ENCODE data around the gene CCM2. TPM values are rescaled to one million over a fixed set of nuclear protein-coding genes. Genes with fewer than 3 reads are reported as not detected.

CCM2 gene
- total and polyA plus RNA-seq, 2 experiments from 2014 or later: 24.9 to 40.1 TPM

DNA sequence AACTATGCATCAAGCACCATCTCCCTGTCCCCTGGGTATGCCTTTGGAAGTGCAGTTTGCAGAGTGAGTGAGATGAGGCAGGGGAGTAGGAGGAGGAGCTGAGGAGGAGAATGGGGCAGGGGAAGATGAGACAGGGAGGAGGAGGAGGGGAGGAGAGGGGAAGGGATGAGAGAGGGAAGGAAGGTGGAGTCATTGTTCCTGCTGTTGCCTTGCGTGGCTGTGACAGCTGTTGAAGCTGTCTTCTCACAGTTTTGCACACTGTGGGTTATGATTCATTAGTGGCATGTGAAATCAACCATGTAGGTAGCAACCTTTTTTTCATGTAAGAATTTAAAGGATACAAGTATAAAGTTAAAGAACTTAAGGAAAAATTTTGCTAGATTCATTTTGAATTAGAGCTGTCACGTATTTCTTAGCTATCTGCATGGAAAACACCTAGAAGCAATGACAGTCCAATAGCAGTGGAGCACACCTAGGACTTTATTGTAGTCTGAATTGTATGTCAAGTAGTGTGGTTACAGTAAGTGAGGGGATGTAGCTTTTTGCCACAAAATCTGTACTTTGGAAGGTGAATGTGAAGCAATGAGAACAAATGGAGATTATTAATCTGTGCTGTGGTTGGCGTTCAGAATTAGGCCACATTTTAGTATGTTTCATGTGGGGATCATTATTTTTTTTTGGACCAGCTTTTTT, 21.7 kb downstream of the CCM2 start:
- no peak for DNase-seq (ENCODE audit: low spot score)
- peaks cover 2% of the 10 kb centered on the region for H3K27me3 Mint-ChIP-seq (ENCODE audit: insufficient read depth, low read depth, poor library complexity)
- peaks cover 15% of the 10 kb centered on the region for H3K36me3 Mint-ChIP-seq (ENCODE audit: low read depth)
- H2AFZ ChIP-seq: no peak overlapping the region
- no peaks in the 10 kb centered on the region for H3K27me3 ChIP-seq (ENCODE audit: insufficient read depth)
- peaks cover 18% of the 10 kb centered on the region; the same call in 1 of the 2 replicates for H4K20me1 ChIP-seq (replicated peaks; ENCODE audit: insufficient read depth)
- H3K4me1 Mint-ChIP-seq: peaks cover 3% of the 10 kb centered on the region; the same call in 2 of the 3 replicates
- H3K36me3 ChIP-seq (ENCODE audit: insufficient read depth): no peaks in the 10 kb centered on the region
- peaks cover 41% of the 10 kb centered on the region for H3K79me2 ChIP-seq (replicated peaks; ENCODE audit: insufficient read depth)
- H3K27ac ChIP-seq (ENCODE audit: low read depth): no peak overlapping the region
- H3F3A ChIP-seq (replicated peaks; ENCODE audit: low read depth): no peaks in the 10 kb centered on the region
- H3K4me3 ChIP-seq: no peak overlapping the region
- H3K4me3 Mint-ChIP-seq: no peak overlapping the region
- no peak overlapping the region for H3K27ac Mint-ChIP-seq
- no peaks in the 10 kb centered on the region for H3K9me2 ChIP-seq (ENCODE audit: insufficient read depth)
- H3K9me3 Mint-ChIP-seq: peaks cover 15% of the 10 kb centered on the region; the same call in 2 of the 3 replicates
- peak; percentile 64 for ATAC-seq
- H3K4me2 ChIP-seq: no peak overlapping the region
- no peak for TF ChIP-seq EZH2 (IDR thresholded peaks at IDR 0.05; ENCODE audit: low read depth, unreplicated experiment)
- TF ChIP-seq EZH2phosphoT487 (IDR thresholded peaks at IDR 0.05; ENCODE audit: unreplicated experiment): no peak
- TF ChIP-seq, protein P1, sequence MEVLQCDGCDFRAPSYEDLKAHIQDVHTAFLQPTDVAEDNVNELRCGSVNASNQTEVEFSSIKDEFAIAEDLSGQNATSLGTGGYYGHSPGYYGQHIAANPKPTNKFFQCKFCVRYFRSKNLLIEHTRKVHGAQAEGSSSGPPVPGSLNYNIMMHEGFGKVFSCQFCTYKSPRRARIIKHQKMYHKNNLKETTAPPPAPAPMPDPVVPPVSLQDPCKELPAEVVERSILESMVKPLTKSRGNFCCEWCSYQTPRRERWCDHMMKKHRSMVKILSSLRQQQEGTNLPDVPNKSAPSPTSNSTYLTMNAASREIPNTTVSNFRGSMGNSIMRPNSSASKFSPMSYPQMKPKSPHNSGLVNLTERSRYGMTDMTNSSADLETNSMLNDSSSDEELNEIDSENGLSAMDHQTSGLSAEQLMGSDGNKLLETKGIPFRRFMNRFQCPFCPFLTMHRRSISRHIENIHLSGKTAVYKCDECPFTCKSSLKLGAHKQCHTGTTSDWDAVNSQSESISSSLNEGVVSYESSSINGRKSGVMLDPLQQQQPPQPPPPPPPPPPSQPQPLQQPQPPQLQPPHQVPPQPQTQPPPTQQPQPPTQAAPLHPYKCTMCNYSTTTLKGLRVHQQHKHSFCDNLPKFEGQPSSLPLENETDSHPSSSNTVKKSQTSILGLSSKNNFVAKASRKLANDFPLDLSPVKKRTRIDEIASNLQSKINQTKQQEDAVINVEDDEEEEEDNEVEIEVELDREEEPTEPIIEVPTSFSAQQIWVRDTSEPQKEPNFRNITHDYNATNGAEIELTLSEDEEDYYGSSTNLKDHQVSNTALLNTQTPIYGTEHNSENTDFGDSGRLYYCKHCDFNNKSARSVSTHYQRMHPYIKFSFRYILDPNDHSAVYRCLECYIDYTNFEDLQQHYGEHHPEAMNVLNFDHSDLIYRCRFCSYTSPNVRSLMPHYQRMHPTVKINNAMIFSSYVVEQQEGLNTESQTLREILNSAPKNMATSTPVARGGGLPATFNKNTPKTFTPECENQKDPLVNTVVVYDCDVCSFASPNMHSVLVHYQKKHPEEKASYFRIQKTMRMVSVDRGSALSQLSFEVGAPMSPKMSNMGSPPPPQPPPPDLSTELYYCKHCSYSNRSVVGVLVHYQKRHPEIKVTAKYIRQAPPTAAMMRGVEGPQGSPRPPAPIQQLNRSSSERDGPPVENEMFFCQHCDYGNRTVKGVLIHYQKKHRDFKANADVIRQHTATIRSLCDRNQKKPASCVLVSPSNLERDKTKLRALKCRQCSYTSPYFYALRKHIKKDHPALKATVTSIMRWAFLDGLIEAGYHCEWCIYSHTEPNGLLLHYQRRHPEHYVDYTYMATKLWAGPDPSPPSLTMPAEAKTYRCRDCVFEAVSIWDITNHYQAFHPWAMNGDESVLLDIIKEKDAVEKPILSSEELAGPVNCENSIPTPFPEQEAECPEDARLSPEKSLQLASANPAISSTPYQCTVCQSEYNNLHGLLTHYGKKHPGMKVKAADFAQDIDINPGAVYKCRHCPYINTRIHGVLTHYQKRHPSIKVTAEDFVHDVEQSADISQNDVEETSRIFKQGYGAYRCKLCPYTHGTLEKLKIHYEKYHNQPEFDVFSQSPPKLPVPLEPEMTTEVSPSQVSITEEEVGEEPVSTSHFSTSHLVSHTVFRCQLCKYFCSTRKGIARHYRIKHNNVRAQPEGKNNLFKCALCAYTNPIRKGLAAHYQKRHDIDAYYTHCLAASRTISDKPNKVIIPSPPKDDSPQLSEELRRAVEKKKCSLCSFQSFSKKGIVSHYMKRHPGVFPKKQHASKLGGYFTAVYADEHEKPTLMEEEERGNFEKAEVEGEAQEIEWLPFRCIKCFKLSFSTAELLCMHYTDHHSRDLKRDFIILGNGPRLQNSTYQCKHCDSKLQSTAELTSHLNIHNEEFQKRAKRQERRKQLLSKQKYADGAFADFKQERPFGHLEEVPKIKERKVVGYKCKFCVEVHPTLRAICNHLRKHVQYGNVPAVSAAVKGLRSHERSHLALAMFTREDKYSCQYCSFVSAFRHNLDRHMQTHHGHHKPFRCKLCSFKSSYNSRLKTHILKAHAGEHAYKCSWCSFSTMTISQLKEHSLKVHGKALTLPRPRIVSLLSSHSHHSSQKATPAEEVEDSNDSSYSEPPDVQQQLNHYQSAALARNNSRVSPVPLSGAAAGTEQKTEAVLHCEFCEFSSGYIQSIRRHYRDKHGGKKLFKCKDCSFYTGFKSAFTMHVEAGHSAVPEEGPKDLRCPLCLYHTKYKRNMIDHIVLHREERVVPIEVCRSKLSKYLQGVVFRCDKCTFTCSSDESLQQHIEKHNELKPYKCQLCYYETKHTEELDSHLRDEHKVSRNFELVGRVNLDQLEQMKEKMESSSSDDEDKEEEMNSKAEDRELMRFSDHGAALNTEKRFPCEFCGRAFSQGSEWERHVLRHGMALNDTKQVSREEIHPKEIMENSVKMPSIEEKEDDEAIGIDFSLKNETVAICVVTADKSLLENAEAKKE (CRISPR knock-in tag; IDR thresholded peaks at IDR 0.05): no peak
- TF ChIP-seq ZNF114 (CRISPR knock-in tag; IDR thresholded peaks at IDR 0.05): no peak
- TF ChIP-seq STAT1 (IDR thresholded peaks at IDR 0.05; ENCODE audit: unreplicated experiment): no peak
- no peak for TF ChIP-seq CREB1 (CRISPR knock-in tag; IDR thresholded peaks at IDR 0.05; ENCODE audit: low read depth)
- TF ChIP-seq, protein P2, sequence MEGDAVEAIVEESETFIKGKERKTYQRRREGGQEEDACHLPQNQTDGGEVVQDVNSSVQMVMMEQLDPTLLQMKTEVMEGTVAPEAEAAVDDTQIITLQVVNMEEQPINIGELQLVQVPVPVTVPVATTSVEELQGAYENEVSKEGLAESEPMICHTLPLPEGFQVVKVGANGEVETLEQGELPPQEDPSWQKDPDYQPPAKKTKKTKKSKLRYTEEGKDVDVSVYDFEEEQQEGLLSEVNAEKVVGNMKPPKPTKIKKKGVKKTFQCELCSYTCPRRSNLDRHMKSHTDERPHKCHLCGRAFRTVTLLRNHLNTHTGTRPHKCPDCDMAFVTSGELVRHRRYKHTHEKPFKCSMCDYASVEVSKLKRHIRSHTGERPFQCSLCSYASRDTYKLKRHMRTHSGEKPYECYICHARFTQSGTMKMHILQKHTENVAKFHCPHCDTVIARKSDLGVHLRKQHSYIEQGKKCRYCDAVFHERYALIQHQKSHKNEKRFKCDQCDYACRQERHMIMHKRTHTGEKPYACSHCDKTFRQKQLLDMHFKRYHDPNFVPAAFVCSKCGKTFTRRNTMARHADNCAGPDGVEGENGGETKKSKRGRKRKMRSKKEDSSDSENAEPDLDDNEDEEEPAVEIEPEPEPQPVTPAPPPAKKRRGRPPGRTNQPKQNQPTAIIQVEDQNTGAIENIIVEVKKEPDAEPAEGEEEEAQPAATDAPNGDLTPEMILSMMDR (conservative IDR thresholded peaks at IDR 0.05; ENCODE audit: low read depth in 2 of 2): no peak
- TF ChIP-seq ZNF331 (CRISPR knock-in tag; IDR thresholded peaks at IDR 0.05; ENCODE audit: low read depth): no peak
- TF ChIP-seq, protein P3, sequence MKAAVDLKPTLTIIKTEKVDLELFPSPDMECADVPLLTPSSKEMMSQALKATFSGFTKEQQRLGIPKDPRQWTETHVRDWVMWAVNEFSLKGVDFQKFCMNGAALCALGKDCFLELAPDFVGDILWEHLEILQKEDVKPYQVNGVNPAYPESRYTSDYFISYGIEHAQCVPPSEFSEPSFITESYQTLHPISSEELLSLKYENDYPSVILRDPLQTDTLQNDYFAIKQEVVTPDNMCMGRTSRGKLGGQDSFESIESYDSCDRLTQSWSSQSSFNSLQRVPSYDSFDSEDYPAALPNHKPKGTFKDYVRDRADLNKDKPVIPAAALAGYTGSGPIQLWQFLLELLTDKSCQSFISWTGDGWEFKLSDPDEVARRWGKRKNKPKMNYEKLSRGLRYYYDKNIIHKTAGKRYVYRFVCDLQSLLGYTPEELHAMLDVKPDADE (IDR thresholded peaks at IDR 0.05): no peak
- TF ChIP-seq JUNB (IDR thresholded peaks at IDR 0.05; ENCODE audit: unreplicated experiment): no peak
- TF ChIP-seq NANOG (IDR thresholded peaks at IDR 0.05; ENCODE audit: borderline replicate concordance): no peak
- TF ChIP-seq, protein P4, sequence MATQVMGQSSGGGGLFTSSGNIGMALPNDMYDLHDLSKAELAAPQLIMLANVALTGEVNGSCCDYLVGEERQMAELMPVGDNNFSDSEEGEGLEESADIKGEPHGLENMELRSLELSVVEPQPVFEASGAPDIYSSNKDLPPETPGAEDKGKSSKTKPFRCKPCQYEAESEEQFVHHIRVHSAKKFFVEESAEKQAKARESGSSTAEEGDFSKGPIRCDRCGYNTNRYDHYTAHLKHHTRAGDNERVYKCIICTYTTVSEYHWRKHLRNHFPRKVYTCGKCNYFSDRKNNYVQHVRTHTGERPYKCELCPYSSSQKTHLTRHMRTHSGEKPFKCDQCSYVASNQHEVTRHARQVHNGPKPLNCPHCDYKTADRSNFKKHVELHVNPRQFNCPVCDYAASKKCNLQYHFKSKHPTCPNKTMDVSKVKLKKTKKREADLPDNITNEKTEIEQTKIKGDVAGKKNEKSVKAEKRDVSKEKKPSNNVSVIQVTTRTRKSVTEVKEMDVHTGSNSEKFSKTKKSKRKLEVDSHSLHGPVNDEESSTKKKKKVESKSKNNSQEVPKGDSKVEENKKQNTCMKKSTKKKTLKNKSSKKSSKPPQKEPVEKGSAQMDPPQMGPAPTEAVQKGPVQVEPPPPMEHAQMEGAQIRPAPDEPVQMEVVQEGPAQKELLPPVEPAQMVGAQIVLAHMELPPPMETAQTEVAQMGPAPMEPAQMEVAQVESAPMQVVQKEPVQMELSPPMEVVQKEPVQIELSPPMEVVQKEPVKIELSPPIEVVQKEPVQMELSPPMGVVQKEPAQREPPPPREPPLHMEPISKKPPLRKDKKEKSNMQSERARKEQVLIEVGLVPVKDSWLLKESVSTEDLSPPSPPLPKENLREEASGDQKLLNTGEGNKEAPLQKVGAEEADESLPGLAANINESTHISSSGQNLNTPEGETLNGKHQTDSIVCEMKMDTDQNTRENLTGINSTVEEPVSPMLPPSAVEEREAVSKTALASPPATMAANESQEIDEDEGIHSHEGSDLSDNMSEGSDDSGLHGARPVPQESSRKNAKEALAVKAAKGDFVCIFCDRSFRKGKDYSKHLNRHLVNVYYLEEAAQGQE (IDR thresholded peaks at IDR 0.05; ENCODE audit: unreplicated experiment): no peak
- no peak for TF ChIP-seq POLR2AphosphoS5 (IDR thresholded peaks at IDR 0.05; ENCODE audit: low read depth)
- no peaks in the 10 kb centered on the region for H3K4me1 ChIP-seq (ENCODE audit: insufficient read depth)

Measured in GM23338 (cell line).